ENCODE data around the gene GPALPP1. TPM values are rescaled to one million over a fixed set of nuclear protein-coding genes. Genes with fewer than 3 reads are reported as not detected.
"Not testable (repeated sequence)": the region's sequence is repeated elsewhere in the genome, so short reads cannot be mapped to it uniquely, and the experiment has no call there.

The GPALPP1 gene
- total and polyA plus RNA-seq, 2 of the 4 experiments (the other 2 are of a cell fraction) = 10.6 to 12.5 TPM

DNA sequence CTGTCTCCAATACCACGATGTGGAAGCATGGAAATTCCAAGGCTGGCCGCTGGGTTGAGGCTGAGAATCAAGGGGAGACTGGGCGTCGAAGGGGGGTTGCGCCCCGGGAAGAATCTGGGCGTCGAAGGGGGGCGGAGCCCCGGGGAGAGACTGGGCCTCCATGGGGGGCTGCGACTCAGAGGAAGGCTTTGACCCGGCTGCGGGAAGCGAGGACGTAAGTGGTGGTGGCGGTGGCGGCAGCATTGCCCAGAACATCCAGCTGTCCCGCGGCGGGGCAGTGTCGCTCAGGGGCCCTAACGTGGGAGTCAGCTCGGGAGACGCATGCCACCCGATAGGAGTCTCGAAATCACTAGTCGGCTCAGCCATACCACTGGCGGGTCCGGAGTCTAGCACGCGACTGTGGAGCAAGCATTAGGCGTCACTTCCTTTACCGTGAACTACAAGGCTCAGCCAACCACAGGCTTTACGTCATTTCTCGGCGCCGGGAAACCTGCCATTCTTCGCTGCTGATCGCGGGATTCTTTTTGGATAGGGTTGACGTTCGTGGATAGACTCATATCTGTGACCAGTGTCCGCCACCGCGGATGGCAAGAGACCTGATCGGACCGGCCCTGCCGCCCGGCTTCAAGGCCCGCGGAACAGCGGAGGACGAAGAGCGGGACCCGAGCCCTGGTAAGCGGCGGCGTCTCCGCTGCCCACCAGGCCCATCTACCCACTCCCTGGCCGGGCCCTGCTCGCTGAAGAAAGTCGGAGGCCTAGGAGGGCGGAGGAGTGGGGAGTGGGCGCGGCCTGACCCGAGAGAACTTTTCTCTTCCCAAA is at the start of gene GPALPP1, which contains the start of gene NUFIP1 (continued):
- TF ChIP-seq MAZ (IDR thresholded peaks at IDR 0.05; ENCODE audit: borderline replicate concordance, low read depth, low read length) (peak; percentile 40; the same call in 1 of the 2 replicates), MXI1 (IDR thresholded peaks at IDR 0.05; ENCODE audit: borderline replicate concordance, low read depth, low read length) (peak; percentile 97), RAD21 (IDR thresholded peaks at IDR 0.05; ENCODE audit: low read length) (no peak; the same call in 1 of the 2 replicates)

DNA sequence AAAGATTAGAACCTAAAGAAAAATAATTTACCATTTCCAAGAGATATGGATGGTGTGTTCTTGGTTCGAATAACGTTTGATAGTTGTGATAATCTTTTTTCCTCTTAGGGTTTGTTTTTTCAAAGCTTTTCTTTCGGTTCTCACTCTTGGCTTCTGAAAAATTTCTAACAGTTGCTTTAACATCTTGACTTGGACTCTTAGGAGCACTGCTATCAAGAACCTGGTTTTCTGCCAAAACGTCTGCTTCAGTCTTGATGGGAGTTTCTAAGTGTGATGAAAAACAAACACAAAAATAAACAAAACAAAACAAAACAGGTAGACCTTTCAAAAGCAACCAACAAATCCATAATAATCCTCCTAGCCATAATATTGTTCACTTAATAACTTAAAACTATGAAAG is 45.9 kb upstream of the GPALPP1 start:
- H3K4ac ChIP-seq (ENCODE audit: low read depth, low read length); H3K9me3 ChIP-seq (ENCODE audit: control insufficient read depth, insufficient read depth, low read length); H2AK9ac ChIP-seq (replicated peaks; ENCODE audit: low read depth, low read length, poor library complexity); DNase-seq; ATAC-seq (ENCODE audit: low read depth); H3K27me3 ChIP-seq (ENCODE audit: control insufficient read depth, insufficient read depth, low read length); H3K4me1 ChIP-seq (ENCODE audit: control insufficient read depth, insufficient read depth, low read length); BruUV-seq (replicated peaks); H4K91ac ChIP-seq (ENCODE audit: insufficient read depth, low read depth, low read length); H3K4me2 ChIP-seq (ENCODE audit: low read depth, low read length); intact Hi-C loops (cut with micrococcal nuclease); H3K9me1 ChIP-seq (ENCODE audit: insufficient read depth, low read length); H2AK5ac ChIP-seq (ENCODE audit: low read depth, low read length); H4K8ac ChIP-seq (ENCODE audit: low read depth in 2 of 2, low read length in 2 of 2); H3K79me1 ChIP-seq (ENCODE audit: low read depth in 1 of 2, low read length in 2 of 2); H3K14ac ChIP-seq (replicated peaks; ENCODE audit: low read depth, low read length); H3K36me3 ChIP-seq (ENCODE audit: control insufficient read depth, insufficient read depth, low read length); H3K23ac ChIP-seq (ENCODE audit: low read depth, low read length); H2BK20ac ChIP-seq (ENCODE audit: low read depth, low read length); H2BK5ac ChIP-seq (ENCODE audit: low read depth, low read length, poor library complexity, severe bottlenecking); H2AFZ ChIP-seq (replicated peaks; ENCODE audit: low read length, poor library complexity); H4K20me1 ChIP-seq (ENCODE audit: insufficient read depth, low read length); H4K5ac ChIP-seq (ENCODE audit: low read depth, low read length); dilution Hi-C loops (cut with HindIII; ENCODE audit: low sequenced_read_pairs, unreplicated experiment); H3K9ac ChIP-seq (ENCODE audit: low read depth, low read length); in situ Hi-C loops (cut with MboI; ENCODE audit: low sequenced_read_pairs); POLR2A ChIA-PET (ENCODE audit: unreplicated experiment); H2BK15ac ChIP-seq (ENCODE audit: low read depth, low read length); H3K56ac ChIP-seq (ENCODE audit: extremely low read depth, insufficient read depth, low read length); H3K4me3 ChIP-seq (ENCODE audit: insufficient read depth, low read depth, low read length); H3K18ac ChIP-seq (ENCODE audit: low read depth, low read length); H3K27ac ChIP-seq (ENCODE audit: insufficient read depth, low read length); H2BK120ac ChIP-seq (ENCODE audit: low read depth, low read length): not testable (repeated sequence)
- CTCF ChIA-PET = interaction anchor here (1.3 kb wide), 1 partner anchor 26 kb away, joined by 3 read pairs; no protein-coding TSS in a partner anchor
- WGBS, 2 experiments (ENCODE audit: extremely low coverage in 2 of 2, insufficient read length in 1 of 2) = no CpG with 5 or more reads among the region's 4 CpGs

Data from IMR-90 (cell line).